NCI-H1048 (cell line): ENCODE results near the gene SBNO2.

ENCODE experiments used
- DNase-seq: peaks from one replicate; lab custom pipeline; 2025; lab: John Stamatoyannopoulos, UW

SBNO2 gene

DNA sequence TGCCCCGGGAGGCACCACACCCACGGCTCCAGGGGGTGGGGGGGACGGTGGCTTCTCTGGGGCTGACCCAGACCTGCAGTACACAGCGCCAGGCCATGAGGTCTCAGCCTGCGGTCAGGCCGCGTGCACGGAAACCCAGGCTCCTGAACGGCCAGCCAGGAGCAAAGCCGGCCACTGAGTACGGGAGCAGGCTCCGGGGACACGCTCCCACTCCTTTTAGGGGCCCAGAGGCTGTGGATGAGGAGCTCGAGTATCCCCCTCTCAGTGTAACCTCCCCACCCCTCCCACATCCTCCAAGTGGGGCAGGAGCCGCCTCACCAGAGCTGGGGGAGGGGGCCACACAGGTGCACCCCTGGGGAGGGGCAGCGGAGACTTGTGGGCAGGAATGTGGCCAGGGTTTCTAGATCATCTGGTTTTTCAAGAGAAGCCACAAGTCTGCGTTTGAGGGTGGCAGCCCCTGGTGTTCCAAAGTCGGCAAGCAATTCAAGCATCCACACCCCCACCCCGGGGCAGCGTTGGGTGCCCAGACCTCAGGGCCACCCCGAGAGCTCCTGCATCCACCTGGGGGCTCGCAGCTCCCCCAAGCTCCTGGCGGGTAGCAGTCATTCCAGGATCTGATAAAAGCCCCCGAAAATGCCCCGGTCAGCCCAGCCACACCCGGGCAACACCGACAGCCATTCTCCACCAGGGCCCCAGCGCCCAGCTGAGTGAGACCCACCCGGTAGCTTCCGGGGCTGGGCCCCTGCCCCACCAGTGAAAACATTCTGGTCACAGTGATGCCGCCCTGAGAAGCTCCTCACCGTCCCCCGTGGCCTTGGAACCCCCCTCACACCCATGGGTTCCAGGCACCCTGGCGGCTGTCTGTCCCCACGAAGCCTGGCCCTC, 6.1 kb downstream of the SBNO2 start:
- DNase-seq, result no peak

DNA sequence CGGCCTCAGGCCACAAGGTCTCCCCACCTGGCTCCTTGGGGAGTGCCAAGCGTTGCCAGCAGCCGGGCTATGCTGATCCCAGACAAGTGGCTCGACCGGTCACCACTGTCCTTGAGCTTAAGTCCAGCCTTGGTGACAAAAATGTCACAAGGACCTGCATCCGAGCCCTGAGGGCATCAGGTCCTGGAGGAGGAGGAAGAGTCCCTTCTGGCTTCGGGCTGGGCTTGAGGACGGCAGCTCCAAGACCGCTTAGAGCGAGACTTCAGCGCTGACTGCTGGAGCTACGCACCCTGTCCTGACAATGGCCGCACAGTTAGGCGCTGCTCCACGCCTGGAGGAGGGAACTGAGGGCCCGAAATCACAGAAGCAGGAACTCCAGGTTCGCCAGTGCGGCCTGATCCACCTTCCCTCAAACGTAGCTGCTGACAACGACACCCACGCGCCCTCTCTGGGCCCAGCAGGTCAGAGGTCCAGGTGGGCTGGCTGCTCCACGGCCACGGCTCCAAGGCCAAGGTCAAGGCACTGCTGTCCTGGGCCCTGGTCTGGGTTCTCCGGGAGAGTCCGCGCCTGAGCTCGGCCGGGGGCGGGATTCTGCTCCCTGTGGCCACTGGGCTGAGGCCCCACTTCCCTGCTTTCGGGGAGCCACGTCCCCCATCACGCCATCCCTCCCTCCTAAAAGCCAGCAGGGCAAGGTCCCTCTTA, 7.0 kb downstream of the SBNO2 start:
- no peak for DNase-seq

DNA sequence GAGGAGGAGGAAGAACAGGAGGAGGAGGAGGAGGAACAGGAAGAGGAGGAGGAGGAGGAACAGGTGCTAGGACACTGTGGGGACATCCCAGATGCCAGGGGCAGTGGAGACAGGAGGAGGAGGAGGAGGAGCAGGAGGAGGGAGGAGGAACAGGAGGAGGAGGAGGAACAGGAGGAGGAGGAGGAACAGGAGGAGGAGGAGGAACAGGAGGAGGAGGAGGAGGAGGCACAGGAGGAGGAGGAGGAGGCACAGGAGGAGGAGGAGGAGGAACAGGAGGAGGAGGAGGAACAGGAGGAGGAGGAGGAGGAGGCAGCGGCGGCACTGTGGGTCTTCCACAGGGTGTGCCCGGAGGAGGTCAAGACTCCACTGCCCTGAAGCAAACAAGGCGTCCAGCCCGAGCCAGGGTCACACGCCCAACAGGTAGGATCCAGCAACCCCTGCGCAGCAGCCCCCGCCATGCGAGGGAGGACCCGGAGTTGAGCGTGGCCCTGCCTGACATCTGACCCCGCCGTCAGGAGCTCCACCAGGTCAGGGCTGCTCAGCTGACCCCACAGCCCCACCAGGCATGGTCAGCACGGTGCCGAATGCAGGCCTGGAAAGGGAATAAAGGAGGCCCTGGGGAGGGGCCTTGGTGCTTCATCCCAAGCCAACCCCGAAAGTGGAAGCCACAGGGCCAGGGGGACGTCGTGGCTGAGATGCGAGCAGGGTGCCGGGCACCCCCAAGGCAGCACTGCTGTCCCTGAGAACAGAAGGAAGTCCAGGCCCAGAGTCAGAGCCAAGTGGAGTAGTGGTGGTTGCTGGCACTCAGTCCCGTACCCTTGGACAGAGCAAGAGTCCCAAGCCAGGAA, 9.2 kb downstream of the SBNO2 start:
- DNase-seq, result no peak

DNA sequence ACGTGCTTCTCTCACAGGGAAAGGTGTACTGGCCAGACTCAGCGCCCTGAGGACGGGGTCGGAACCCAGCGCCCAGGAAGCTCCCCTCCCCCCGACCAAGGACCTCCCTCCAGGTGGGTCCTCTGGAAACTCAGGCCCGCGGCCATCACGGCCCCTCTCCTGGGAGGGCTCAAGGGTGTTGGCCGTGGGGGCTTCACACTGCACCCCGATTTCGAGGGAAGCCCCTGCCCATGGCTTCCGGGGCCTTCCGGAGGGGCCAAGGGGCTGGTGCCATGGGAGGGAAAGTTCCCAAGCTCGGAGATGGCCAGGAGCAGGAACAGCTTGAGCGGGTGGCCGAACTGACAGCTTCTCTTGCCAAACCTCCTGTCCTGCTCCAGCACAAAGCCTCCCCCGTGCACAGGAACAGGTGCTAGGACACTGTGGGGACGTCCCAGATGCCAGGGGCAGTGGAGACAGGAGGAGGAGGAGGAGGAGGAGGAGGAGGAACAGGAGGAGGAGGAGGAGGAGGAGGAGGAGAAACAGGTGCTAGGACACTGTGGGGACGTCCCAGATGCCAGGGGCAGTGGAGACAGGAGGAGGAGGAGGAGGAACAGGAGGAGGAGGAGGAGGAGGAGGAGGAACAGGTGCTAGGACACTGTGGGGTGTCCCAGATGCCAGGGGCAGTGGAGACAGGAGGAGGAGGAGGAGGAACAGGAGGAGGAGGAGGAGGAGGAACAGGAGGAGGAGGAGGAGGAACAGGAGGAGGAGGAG, 10.0 kb downstream of the SBNO2 start:
- DNase-seq, result no peak

DNA sequence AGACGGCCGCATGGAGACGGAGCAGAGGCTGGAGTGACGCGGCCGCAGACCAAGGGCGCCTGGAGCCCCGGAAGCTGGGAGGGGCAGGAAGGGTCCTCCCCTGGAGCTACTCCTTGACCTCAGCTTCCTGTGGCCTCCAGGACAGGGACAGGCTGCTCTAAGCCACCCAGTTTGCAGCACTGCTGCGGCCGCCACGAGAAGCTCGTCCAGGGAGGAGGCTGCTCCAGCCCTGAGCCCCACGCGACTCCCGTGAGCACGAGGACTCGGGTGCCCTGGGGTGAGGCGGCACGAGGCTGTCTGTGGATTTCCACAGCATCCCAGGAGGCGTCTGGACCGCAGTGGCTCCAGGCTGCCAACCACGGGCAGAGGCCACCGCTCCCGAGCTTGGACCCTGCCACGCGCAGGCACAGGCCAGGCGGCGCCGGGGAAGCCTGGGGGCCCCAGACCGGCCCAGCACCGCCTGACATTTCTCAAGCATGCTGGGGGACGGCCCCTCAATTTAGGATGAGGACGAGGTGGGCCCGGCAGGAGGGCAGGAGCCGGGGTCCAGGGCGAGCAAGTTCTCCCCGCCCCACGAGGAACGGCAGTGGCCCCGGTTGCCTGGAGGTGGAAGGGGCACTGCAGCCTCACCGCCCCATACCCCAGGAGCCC, 10.7 kb downstream of the SBNO2 start:
- no peak for DNase-seq

DNA sequence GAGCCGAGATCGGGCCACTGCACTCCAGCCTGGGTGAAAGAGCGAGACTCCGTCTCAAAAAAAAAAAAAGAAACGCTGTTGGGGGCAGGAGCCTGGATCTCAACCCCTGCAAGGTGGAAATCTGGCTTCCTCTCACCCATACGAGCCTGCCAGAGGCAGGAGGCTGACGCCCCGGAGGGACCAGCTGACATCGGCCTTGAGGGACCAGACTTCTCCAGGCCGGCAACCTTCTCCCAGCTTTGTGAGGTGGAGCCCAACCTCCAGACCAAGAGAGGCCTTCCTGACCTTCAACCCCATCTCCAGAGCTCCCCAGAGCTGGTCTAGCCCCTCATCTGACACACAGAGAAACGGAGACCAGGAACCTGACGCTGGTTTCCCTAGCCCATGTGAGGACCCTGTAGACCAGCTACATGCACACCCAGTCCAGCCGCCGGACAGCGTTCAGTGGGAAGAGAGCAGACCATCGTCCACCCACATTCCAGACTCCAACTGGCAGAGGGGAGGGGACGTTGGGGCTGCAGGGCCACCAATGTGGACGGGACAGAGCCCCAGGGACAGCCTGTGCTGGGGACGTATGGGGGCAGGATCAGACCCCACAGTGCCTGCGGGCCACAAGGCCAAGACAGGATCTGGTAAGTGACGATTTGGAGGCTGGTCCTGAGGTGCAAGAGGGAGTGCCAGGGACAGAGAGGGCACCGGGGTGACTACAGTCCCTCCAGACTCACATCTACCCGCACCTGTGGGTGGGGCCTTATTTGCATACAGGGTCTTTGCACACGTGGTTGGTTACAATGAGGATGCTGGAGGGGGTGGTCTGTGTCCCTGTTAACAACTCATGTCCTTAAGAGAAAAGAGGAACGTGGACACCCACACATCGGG, 11.4 kb downstream of the SBNO2 start:
- DNase-seq, result no peak

DNA sequence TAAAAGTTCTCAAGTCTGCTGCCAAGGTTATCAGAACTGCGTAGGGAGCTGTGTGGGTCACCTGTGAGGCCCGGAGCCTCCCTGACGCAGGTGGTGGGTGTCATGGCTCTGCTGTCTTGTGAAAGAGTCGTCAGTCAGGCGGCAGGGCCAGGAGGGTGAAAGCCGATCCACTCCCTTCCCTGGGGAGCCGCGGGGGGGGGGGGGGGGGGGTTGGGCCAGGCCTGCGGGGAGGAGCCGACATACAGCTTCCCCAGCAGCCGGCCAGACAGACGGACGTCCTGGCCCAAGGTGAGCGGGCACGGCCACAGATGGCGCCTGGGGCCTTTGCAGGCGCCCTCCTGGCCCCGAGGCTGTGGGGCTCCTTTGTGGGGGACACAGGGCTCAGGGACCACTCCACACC, 12.4 kb downstream of the SBNO2 start:
- DNase-seq, result no peak

DNA sequence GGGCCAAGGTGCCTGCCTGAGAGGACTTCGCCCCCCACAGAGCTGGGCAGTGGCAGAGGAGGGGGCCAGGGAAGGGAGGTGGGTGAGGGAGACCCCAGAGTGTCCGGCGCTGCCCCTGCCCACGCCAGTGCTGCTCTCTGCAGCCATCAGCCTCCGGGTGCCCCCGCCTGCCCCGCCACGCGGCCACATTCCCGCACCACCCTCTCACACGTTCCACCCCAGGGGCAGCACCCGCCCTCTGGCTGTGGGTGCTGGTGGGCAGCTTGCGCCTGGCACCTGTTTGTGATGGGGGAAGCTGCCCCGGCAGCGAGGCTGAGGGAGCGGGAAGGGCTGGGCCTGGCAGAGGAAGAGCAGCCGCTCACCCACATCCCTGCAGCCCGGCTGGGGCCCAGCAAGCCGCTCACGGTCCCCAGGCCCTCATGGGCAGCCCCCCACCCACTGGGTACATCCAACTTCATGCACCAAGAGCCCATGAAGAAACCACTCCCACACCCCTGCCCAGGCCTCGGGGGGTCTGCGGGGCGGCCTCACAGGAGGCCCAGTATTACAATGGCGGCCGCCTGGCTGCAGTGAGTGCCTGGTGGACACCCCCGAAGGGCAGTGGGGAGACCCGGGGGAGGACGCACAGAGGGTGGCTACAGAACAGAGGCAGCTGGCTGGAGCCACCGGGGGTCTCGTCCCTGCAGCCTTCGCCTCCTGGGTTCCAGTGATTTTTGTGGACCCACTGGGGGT, 14.0 kb downstream of the SBNO2 start:
- no peak for DNase-seq

DNA sequence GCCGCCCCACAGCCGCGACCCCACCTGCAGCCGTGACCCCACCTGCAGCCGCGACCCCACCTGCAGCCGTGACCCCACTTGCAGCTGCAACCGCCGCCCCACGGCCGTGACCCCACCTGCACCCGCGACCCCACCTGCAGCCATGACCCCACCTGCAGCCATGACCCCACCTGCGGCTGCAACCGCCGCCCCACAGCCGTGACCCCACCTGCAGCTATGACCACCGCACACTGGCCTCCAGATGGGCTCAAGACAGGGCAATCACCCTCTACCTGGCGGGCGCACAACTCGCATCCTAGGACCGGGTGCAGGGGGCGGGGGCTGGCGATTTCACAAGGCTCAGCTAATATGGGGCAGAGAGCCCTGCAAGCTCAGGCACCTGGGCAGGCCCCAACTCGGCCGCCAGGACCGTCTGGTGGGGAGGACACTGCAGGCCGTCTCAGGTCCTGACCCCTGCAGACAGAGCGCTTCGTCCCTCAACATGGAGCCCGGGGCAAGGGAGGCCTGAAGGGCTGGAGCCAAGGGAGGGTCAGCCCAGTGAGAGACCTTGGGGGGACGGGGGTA, 15.1 kb downstream of the SBNO2 start:
- no peak for DNase-seq

DNA sequence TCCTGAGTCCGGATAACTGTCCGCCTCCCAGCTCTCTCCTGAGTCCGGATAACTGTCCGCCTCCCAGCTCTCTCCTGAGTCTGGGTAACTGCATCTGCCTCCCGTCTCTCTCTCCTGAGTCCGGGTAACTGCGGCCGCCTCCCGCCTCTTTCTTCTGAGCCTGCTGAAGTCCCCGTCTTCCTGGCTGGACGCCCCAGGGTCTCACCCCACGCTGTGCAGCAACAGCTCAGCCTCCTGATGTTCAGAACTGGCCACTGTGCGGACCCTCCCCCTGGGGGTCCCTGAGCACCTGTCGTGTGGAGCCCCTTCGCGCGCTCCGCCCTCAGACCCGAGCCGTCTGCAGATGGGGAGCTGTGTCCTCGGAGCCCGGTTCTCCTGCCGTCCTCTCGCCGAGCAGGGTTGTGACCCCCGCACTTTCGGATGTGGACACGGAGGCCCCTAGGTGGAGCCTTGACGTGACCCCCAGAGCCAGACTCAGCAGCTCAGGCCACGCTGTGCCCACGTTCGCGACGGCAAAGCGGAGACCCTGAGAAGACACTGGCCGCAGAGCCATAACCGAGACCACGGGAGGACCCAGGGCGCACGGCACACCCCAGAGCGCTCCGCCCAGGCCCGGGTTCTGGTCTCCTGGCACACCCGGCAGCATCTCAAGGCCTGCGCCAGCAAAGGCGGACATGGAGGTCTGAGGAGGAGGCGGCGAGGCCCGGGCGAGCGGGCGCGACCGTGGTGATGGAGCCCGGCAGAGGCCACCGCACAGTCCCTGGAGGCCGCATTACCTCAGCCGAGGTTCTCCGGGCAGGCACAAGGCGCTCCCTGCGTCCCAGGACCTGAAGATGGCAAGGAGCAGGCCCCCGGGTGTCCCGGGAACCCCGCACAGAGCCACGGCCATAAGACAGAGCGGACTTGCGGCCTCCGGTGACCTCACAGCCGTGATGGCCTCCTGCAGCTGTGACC, 15.9 kb downstream of the SBNO2 start:
- no peak for DNase-seq

DNA sequence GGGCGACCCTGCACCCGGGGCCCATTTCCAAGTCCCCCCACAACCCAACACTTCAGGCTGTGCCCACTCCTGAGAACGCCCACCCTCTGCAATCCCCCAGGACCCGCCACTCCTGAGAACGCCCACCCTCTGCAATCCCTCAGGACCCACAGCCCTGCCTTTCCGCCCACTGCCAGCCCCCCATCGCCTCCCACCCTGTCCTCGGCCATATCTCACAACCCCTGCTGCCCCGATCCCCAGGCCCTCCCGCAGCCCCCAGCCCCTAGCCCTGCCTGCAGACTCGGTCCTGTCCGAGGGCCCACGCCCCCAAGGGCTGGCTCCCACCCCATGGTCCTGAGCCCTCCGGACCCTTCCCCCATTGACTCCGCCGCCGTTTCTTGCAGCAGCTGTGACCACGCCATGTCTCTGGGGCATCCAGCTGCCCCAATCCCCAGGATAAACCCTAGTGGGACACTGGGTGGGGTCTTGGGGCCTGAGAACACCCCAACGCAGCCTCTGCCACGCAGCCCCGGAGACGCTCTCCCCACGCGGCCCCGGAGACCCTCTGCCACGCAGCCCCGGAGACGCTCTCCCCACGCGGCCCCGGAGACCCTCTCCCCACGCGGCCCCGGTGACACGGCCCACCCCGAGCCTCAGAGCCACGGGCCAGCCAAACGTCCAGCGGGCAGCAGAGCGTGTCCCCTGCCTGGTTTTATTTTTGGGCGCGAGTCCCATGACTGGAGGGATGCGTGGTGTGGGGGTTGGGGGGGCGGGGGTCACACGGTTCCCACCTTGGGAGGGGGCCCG, 17.0 kb downstream of the SBNO2 start:
- DNase-seq, result no peak

DNA sequence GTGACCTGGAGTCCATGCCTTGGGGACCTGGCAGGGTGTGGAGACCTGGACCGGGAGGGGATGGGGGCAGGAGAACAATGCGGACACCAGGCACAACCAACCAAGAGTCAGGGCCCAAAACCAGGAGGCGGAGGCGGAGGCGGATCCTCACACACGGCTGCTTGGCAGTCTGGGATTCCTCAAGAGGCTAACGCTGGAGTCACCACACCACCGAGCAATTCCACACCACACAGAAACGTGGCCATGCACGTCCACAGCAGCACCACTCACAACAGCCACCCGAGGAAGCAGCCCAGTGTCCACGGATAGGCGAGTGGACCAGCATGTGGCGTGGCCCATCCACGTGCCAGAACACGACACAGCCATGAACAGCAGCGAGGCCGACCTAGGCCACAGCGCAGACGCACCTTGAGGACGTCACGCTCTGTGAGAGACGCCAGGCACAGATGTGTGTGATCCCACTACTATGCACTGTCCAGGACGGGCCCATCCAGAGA, 17.7 kb downstream of the SBNO2 start:
- DNase-seq, result no peak

DNA sequence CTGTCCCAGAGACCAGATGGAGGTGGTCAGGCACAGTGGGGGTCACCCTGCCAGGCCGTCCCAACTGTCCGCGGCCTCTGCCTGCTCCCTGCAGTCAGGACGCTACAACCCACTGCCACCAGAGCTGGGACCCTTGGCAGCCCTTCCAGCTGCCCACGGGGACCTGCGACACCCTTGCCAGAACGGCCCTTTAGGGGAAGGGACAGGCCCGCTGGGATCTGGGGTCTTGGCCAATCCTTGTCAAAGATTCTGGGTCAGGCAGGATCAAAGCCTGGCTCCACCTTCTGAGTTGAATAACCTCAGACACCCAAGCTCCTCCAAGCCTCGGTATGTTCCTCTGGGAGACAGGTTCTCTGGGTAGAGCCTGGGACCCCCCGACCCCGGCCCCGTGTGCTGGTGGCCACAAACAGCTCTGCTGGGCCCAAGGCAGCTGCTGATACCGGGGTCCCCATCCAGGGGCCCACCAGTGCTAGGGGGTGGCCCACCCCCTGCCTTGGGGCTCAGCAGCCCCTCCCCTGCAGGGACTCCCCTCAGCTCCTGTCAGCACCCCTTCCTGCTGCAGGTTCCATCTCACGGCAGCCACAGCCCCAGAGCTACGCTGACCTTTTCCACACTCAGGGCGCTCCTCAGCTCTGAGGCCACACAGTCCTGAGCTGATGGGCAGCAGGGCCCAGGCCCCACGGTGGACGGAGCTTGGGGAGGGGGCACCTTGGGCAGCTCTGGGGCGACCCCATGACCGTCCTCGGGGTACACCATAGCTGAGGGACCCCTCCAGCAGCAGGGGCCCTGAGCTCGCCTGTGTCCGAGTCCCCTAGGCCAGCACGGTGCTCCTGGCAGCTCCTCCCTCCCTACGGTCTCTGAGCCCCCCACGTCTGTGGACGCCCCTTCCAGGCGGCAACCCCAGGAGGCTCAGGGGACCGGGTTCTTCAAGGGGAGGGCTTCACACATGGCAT, 18.4 kb downstream of the SBNO2 start:
- no peak for DNase-seq

DNA sequence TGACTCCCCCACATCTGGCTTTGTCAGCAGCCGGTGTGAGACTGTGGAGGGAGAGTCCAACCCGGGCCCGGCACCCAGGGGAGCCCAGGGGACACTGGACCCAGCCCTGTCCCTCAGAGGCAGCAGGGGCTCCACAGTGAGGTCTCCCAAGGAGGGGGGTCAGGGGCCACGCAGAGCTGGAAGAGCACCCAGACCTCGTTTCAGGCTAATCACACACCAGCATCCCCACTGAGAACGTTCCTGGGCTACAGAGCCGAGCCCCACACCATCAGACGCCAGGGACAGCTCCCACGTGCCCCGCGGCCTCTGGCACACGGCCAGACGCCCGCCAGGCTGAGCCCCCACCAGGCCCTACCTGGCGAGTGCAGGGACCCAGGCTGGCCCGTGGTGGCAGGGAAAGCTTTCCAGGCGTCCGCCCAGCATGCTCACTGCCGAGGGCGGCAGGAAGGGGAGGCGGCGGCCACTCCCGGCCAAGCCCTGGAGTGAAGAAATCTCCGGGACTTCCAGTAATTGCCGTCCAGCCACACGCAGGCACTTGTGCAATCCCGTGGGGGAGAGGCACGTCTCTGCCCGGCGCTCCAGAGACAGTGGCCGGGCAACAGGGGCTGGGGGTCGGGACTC, 19.2 kb downstream of the SBNO2 start:
- no peak for DNase-seq
